ENCODE data around the gene ENTPD2.

The ENTPD2 gene

GRCh38 chr9:137027369-137028262 is 26.2 kb downstream of the ENTPD2 start, which contains the start of gene ABCA2:
Gene ABCA2, minus strand, starts transcription at chr9:137028237. Its CDS starts 97 bp downstream, at chr9:137028140.
- no peak for DNase-seq

- no peak for DNase-seq
Observed at GRCh38 chr9:137026828-137027227, 27.0 kb downstream of the ENTPD2 start.

GRCh38 chr9:137026384-137026783 is 27.5 kb downstream of the ENTPD2 start:
- DNase-seq = no peak

- DNase-seq = no peak
Observed at GRCh38 chr9:137025517-137025966, 28.3 kb downstream of the ENTPD2 start.

- no peak for DNase-seq
Observed at GRCh38 chr9:137023583-137023991, 30.3 kb downstream of the ENTPD2 start.

- no peak for DNase-seq
Observed at GRCh38 chr9:137023157-137023556, 30.7 kb downstream of the ENTPD2 start.

- DNase-seq = no peak
Observed at GRCh38 chr9:137022662-137023008, 31.2 kb downstream of the ENTPD2 start.

- peak; percentile 76 for DNase-seq
Observed at GRCh38 chr9:137021979-137022661, 31.7 kb downstream of the ENTPD2 start.

GRCh38 chr9:137021568-137021978 is 32.3 kb downstream of the ENTPD2 start:
- DNase-seq = no peak

- DNase-seq = no peak
Observed at GRCh38 chr9:137020771-137021567, 32.9 kb downstream of the ENTPD2 start.

GRCh38 chr9:137019891-137020683 is 33.8 kb downstream of the ENTPD2 start:
- no peak for DNase-seq

- DNase-seq = no peak
Observed at GRCh38 chr9:137018761-137019559, 34.9 kb downstream of the ENTPD2 start.

GRCh38 chr9:137017791-137018497 is 35.9 kb downstream of the ENTPD2 start:
- DNase-seq = no peak

GRCh38 chr9:137017071-137017470 is 36.8 kb downstream of the ENTPD2 start:
- DNase-seq = no peak

GRCh38 chr9:137016436-137016835 is 37.4 kb downstream of the ENTPD2 start:
- DNase-seq = no peak

- DNase-seq = no peak
Observed at GRCh38 chr9:137015976-137016375, 37.9 kb downstream of the ENTPD2 start.

GRCh38 chr9:137015540-137015930 is 38.3 kb downstream of the ENTPD2 start:
- DNase-seq = no peak

GRCh38 chr9:137014776-137015539 is 38.9 kb downstream of the ENTPD2 start:
- no peak for DNase-seq

- DNase-seq = no peak
Observed at GRCh38 chr9:137014166-137014565, 39.7 kb downstream of the ENTPD2 start.

GRCh38 chr9:137013571-137013940 is 40.3 kb downstream of the ENTPD2 start:
- no peak for DNase-seq
